ENCODE results near the gene NDUFB8. TPM values are rescaled to one million over a fixed set of nuclear protein-coding genes. Genes with fewer than 3 reads are reported as not detected.

NDUFB8 gene
- total and polyA plus RNA-seq, 3 experiments from 2014 or later = 242 to 488 (median 246) TPM

- H3K36me3 ChIP-seq (ENCODE audit: insufficient read depth, low read length) = peaks cover 11% of the 10 kb centered on the region
- no peaks in the 10 kb centered on the region for H3K27me3 ChIP-seq (ENCODE audit: insufficient read depth, low read length, poor library complexity, severe bottlenecking)
- ChIA-PET POLR2A (interaction anchor here (1.1 kb wide), 1 partner anchor 9 kb away, joined by 3 read pairs; no protein-coding TSS in a partner anchor), CTCF (interaction anchor here (1.4 to 3.0 kb wide), 7 partner anchors 10 to 96 kb away, joined by 4 to 14 read pairs (median 6); no protein-coding TSS in a partner anchor)
- peak overlapping the region in 2 of 8 donors; percentile 43 to 84 for H3K27ac Mint-ChIP-seq
- H3K4me1 Mint-ChIP-seq = peaks cover 13 to 16% (median 15%) of the 10 kb centered on the region in 3 donors
- peaks cover 0 to 29% (median 5%) of the 10 kb centered on the region in 3 donors for H3K36me3 Mint-ChIP-seq
- H3K4me3 Mint-ChIP-seq = peak overlapping the region in 1 of 7 donors; percentile 13
- no peak overlapping the region for H3K4me3 ChIP-seq (ENCODE audit: low read length)
- no peaks in the 10 kb centered on the region for H3K9me3 Mint-ChIP-seq
- DNase-seq = no peak
- no peaks in the 10 kb centered on the region for H3K9me3 ChIP-seq (ENCODE audit: low read length)
- peaks cover 42% of the 10 kb centered on the region for H3K4me1 ChIP-seq (ENCODE audit: insufficient read depth, low read length)
- H3K27me3 Mint-ChIP-seq = peaks cover 0 to 1% of the 10 kb centered on the region in 2 donors
- H3K27ac ChIP-seq (ENCODE audit: low read depth, low read length) = no peak overlapping the region
Observed at GRCh38 chr10:100534726-100535125, 5.1 kb upstream of the NDUFB8 start.

DNA sequence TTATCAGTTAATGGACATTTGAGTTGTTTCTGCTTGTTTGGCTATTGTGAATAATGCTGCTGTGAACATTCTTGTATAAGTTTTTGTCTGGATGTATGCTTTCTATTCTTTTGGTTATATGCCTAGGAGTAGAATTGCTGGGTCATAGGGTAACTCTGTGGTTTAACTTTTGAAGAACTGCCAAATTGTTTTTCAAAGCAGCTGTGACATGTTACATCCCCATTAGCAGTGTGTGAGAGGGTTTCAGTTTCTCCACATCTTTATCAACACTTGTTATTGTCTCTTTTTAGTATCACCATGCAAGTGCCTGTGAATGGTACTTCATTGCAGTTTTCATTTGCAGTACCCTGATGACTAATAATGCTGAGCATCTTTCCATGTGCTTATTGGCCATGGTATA, 2.1 kb upstream of the NDUFB8 start:
- DNase-seq = no peak
- H3K36me3 Mint-ChIP-seq = peaks cover 0 to 22% (median 0%) of the 10 kb centered on the region in 3 donors
- H3K27me3 ChIP-seq (ENCODE audit: insufficient read depth, low read length, poor library complexity, severe bottlenecking) = no peaks in the 10 kb centered on the region
- ChIA-PET POLR2A (no interaction called here), CTCF (no interaction called here)
- H3K4me3 ChIP-seq (ENCODE audit: low read length) = no peak overlapping the region
- no peaks in the 10 kb centered on the region for H3K27me3 Mint-ChIP-seq
- no peaks in the 10 kb centered on the region for H3K9me3 ChIP-seq (ENCODE audit: low read length)
- H3K4me3 Mint-ChIP-seq = peak overlapping the region in 1 of 7 donors; percentile 44
- H3K4me1 Mint-ChIP-seq = peaks cover 21 to 32% (median 28%) of the 10 kb centered on the region in 3 donors
- peaks cover 49% of the 10 kb centered on the region for H3K4me1 ChIP-seq (ENCODE audit: insufficient read depth, low read length)
- no peaks in the 10 kb centered on the region for H3K9me3 Mint-ChIP-seq
- H3K36me3 ChIP-seq (ENCODE audit: insufficient read depth, low read length) = peaks cover 3% of the 10 kb centered on the region
- peak overlapping the region in 1 of 8 donors; percentile 48 for H3K27ac Mint-ChIP-seq
- no peak overlapping the region for H3K27ac ChIP-seq (ENCODE audit: low read depth, low read length)

DNA sequence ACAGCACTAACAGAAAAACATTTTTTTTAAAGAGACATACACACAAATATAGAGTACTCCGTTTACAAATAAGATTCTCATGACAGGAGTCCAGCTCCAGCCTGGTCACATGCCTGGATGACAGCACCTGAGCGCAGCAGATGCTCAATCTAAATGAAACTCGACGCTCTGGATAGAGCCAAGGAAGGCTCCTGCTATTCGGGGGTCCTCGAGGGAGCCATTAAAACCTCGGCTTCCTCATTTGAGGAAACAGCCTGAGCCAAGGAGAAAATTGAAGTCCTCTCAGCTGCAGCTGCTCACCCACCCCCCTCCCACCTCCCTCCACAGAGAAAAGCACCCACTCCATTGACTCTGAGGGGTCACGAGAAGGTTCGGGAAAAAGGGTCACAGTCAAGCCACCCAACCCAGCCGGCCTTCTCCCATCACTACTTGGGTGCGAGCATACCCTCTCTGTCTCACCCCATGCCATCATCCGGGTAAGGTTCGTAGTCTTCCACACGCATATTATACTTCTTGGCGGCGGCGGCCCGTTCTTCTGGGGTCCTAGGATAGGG, 673 bp downstream of the NDUFB8 start:
- Histone ChIP-seq H3K27me3 (ENCODE audit: insufficient read depth, low read length, poor library complexity, severe bottlenecking) (no peaks in the 10 kb centered on the region), H3K4me3 (ENCODE audit: low read length) (peak overlapping the region; percentile 97), H3K4me1 (ENCODE audit: insufficient read depth, low read length) (peaks cover 35% of the 10 kb centered on the region), H3K27ac (ENCODE audit: low read depth, low read length) (peak overlapping the region; percentile 83), H3K36me3 (ENCODE audit: insufficient read depth, low read length) (peaks cover 24% of the 10 kb centered on the region), H3K9me3 (ENCODE audit: low read length) (no peaks in the 10 kb centered on the region)
- no peaks in the 10 kb centered on the region for H3K27me3 Mint-ChIP-seq
- peaks cover 0 to 48% (median 4%) of the 10 kb centered on the region in 3 donors for H3K36me3 Mint-ChIP-seq
- H3K4me3 Mint-ChIP-seq = peak overlapping the region; percentile 93 to 100 (median 99)
- POLR2A ChIA-PET = no interaction called here
- H3K9me3 Mint-ChIP-seq = no peaks in the 10 kb centered on the region
- peak overlapping the region; percentile 84 to 100 (median 99) for H3K27ac Mint-ChIP-seq
- no peak for DNase-seq
- CTCF ChIA-PET = interaction anchor here (2.7 to 4.2 kb wide), 2 partner anchors 11 to 15 kb away, joined by 8 to 35 read pairs; partner anchors contain the start of gene SEC31B
- H3K4me1 Mint-ChIP-seq = peaks cover 25 to 42% (median 40%) of the 10 kb centered on the region in 3 donors

DNA sequence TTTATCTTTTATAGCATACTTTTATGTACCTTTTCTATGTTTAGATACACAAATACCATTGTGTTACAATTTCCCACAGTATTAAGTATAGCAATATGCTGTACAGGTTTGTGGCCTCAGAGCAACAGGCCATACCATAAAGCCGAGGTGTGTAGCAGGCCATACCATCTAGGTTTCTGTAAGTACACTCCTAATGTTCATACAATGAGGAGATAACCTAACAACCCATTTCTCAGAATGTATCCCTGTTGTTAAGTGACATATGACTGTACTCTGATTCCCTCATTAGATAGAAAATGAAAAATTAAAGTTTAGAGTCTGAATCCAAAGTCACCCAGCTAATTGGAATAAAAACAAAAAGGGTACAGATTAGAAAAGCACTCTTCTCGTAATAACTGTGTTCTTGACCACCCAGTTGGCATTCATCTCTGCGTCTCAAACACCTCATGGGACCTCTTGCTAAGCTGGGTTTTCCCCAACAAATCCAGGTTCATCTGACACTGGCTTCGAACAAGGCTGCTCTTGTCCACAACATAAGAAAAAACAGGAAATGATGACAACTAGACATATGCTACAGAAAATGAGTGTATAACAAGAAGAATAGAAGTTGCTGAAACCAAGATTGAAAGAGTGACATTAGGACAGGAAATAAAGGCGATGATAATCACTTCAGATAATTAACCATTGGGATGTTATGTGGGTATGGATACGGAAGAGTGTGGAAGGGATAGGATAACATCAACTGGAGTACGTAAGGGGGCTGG, 1.4 kb downstream of the NDUFB8 start:
- H3K27me3 Mint-ChIP-seq = no peaks in the 10 kb centered on the region
- peak in 1 of 5 donors; percentile 22 for DNase-seq
- Histone ChIP-seq H3K36me3 (ENCODE audit: insufficient read depth, low read length) (peaks cover 31% of the 10 kb centered on the region), H3K27me3 (ENCODE audit: insufficient read depth, low read length, poor library complexity, severe bottlenecking) (no peaks in the 10 kb centered on the region), H3K27ac (ENCODE audit: low read depth, low read length) (peak overlapping the region; percentile 83), H3K9me3 (ENCODE audit: low read length) (no peaks in the 10 kb centered on the region), H3K4me3 (ENCODE audit: low read length) (peak overlapping the region; percentile 97), H3K4me1 (ENCODE audit: insufficient read depth, low read length) (peaks cover 35% of the 10 kb centered on the region)
- H3K4me1 Mint-ChIP-seq = peaks cover 25 to 42% (median 40%) of the 10 kb centered on the region in 3 donors
- ChIA-PET POLR2A (no interaction called here), CTCF (interaction anchor here (2.7 to 4.2 kb wide), 2 partner anchors 10 to 15 kb away, joined by 8 to 35 read pairs; partner anchors contain the start of gene SEC31B)
- H3K9me3 Mint-ChIP-seq = no peaks in the 10 kb centered on the region
- H3K27ac Mint-ChIP-seq = peak overlapping the region; percentile 84 to 100 (median 99)
- H3K4me3 Mint-ChIP-seq = peak overlapping the region; percentile 93 to 100 (median 99)
- peaks cover 0 to 55% (median 6%) of the 10 kb centered on the region in 3 donors for H3K36me3 Mint-ChIP-seq

DNA sequence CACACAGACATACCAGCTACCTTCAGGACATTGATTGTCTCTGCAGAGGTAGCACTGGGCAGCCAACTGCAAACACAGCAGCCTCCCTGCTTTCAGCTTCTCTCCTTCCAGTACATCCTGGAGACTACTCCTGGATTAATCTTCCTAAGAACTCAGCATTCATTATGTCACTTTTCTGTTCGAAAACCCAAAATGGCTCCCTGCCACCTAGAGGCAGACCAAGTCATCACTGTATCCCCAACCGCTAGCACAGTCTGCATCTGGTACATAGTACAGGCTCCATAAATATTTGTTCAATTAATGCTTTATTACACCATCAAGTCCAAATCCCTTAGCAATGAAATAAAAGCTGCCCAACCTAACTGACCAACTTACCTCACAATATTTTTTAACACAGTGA, 5.0 kb downstream of the NDUFB8 start:
- H3K27me3 ChIP-seq (ENCODE audit: insufficient read depth, low read length, poor library complexity, severe bottlenecking) = no peaks in the 10 kb centered on the region
- peak overlapping the region in 2 of 8 donors; percentile 70 to 73 for H3K27ac Mint-ChIP-seq
- CTCF ChIA-PET = interaction anchor here (1.1 to 3.6 kb wide), 5 partner anchors 9 to 42 kb away, joined by 3 to 25 read pairs (median 5); partner anchors contain the start of gene HIF1AN

GRCh38 chr10:100524206-100524605, 5.5 kb downstream of the NDUFB8 start:
- no peak overlapping the region for H3K27ac ChIP-seq (ENCODE audit: low read depth, low read length)
- ChIA-PET POLR2A (no interaction called here), CTCF (interaction anchor here (1.1 to 3.6 kb wide), 5 partner anchors 9 to 41 kb away, joined by 3 to 25 read pairs (median 5); partner anchors contain the start of gene HIF1AN)
- peaks cover 16 to 31% (median 30%) of the 10 kb centered on the region in 3 donors for H3K4me1 Mint-ChIP-seq
- no peak overlapping the region for H3K4me3 ChIP-seq (ENCODE audit: low read length)
- H3K36me3 ChIP-seq (ENCODE audit: insufficient read depth, low read length) = peaks cover 37% of the 10 kb centered on the region
- H3K4me1 ChIP-seq (ENCODE audit: insufficient read depth, low read length) = peaks cover 29% of the 10 kb centered on the region
- H3K36me3 Mint-ChIP-seq = peaks cover 0 to 62% (median 7%) of the 10 kb centered on the region in 3 donors
- no peaks in the 10 kb centered on the region for H3K9me3 Mint-ChIP-seq
- no peaks in the 10 kb centered on the region for H3K9me3 ChIP-seq (ENCODE audit: low read length)
- peak overlapping the region in 2 of 8 donors; percentile 19 to 78 for H3K27ac Mint-ChIP-seq
- H3K27me3 ChIP-seq (ENCODE audit: insufficient read depth, low read length, poor library complexity, severe bottlenecking) = no peaks in the 10 kb centered on the region
- H3K4me3 Mint-ChIP-seq = no peak overlapping the region
- no peaks in the 10 kb centered on the region for H3K27me3 Mint-ChIP-seq
- no peak for DNase-seq

More for the DNA sequence above, 5.0 kb downstream of the NDUFB8 start:
- DNase-seq = no peak
- H3K27ac ChIP-seq (ENCODE audit: low read depth, low read length) = no peak overlapping the region
- peaks cover 37% of the 10 kb centered on the region for H3K36me3 ChIP-seq (ENCODE audit: insufficient read depth, low read length)
- no peak overlapping the region for H3K4me3 ChIP-seq (ENCODE audit: low read length)
- POLR2A ChIA-PET = no interaction called here
- Mint-ChIP-seq H3K9me3 (no peaks in the 10 kb centered on the region), H3K4me1 (peaks cover 17 to 33% (median 32%) of the 10 kb centered on the region in 3 donors), H3K27me3 (no peaks in the 10 kb centered on the region), H3K4me3 (peak overlapping the region in 1 of 7 donors; percentile 29), H3K36me3 (peaks cover 0 to 66% (median 7%) of the 10 kb centered on the region in 3 donors)
- H3K4me1 ChIP-seq (ENCODE audit: insufficient read depth, low read length) = peaks cover 29% of the 10 kb centered on the region
- H3K9me3 ChIP-seq (ENCODE audit: low read length) = no peaks in the 10 kb centered on the region

DNA sequence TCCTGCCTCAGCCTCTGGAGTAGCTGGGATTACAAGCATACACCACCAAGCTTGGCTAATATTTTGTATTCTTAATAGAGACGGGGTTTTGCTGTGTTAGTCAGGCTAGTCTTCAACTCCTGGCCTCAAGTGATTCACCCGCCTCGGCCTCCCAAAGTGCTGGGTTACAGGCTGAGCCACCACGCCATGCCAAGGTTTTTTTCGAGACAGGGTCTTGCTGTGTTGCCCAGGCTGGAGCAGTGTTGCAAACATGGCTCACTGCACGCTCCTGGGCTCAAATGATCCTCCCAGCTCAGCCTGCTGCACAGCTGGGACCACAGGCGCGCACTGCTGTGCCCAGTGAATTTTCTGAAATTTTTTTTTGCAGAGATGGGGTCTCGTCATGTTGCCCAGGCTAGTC, 6.7 kb downstream of the NDUFB8 start:
- CTCF ChIA-PET = interaction anchor here (1.1 to 2.1 kb wide), 5 partner anchors 12 to 89 kb away, joined by 3 to 15 read pairs (median 8); partner anchors contain the start of gene HIF1AN
- H3K4me3 ChIP-seq (ENCODE audit: low read length) = no peak overlapping the region
- peaks cover 37% of the 10 kb centered on the region for H3K36me3 ChIP-seq (ENCODE audit: insufficient read depth, low read length)
- DNase-seq = no peak
- no peak overlapping the region for H3K27ac ChIP-seq (ENCODE audit: low read depth, low read length)
- H3K9me3 ChIP-seq (ENCODE audit: low read length) = no peaks in the 10 kb centered on the region
- H3K27me3 ChIP-seq (ENCODE audit: insufficient read depth, low read length, poor library complexity, severe bottlenecking) = no peaks in the 10 kb centered on the region
- Mint-ChIP-seq H3K27me3 (no peaks in the 10 kb centered on the region), H3K36me3 (peaks cover 0 to 61% (median 7%) of the 10 kb centered on the region in 3 donors), H3K4me3 (no peak overlapping the region), H3K27ac (no peak overlapping the region), H3K4me1 (peaks cover 14 to 29% (median 28%) of the 10 kb centered on the region in 3 donors), H3K9me3 (no peaks in the 10 kb centered on the region)
- H3K4me1 ChIP-seq (ENCODE audit: insufficient read depth, low read length) = peaks cover 26% of the 10 kb centered on the region
- POLR2A ChIA-PET = no interaction called here

Data from CD8-positive, alpha-beta memory T cell (primary cell).